OCI-LY1 (cell line): ENCODE results near the gene ACAD8.

Experiments
- EZH2 ChIP-seq: fragments of 200-600 bp; sonication (generic), shearing (Covaris generic); IDR thresholded peaks from 2 replicates; pipeline ENCODE4 v1.8.0; 2017; ENCODE audit warnings: borderline replicate concordance, mixed run types, mild to moderate bottlenecking, antibody characterized with exemption, low read length, moderate library complexity, mixed read lengths
- TF ChIP-seq, protein P1 (sequence below): fragments of 200-600 bp; sonication (generic), shearing (Covaris generic); IDR thresholded peaks from 2 replicates; pipeline ENCODE4 v1.5.1; 2017; ENCODE audit warnings: mild to moderate bottlenecking, antibody characterized with exemption, low read length, moderate library complexity, mixed read lengths

DNA sequence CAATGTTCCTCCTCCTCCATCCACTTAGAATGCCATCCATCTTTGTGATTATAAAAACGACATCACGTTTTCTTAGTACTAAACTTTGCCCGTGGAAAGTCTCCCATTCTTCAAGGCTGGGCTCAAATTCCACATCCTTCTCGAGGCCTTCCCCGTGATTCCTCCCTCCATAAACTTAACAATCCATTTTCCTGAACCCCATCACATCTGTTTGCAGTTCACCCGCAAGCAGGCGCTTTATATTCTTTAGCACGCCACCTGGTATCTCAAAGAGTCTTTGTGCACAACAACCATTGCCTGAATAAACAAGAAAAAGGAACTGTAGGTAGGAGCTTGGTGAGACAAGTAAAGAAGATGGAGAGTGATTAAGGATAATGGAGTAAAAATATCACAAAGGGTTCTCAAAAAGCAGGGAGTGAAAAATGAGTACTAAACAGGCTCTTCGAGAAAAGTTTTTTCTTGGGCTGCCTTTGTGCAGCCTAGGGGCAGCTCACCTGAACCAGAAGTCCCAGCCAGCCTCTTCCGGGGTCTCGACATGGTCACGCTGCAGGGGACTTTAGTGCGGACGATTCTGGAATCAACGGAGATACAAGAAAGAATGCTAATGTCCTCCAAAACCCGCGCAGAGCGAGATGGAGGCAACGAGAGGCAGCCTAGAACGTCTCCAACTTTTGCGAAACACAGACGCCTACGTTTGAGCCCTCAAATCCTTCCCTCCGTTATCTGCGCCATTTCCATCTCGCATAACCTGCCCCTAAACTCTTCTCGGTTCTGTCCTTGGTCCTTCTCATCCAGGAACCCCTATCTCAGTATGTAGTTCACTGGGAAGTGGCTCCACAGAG is 801 bp upstream of the ACAD8 start:
- TF ChIP-seq, protein P1, sequence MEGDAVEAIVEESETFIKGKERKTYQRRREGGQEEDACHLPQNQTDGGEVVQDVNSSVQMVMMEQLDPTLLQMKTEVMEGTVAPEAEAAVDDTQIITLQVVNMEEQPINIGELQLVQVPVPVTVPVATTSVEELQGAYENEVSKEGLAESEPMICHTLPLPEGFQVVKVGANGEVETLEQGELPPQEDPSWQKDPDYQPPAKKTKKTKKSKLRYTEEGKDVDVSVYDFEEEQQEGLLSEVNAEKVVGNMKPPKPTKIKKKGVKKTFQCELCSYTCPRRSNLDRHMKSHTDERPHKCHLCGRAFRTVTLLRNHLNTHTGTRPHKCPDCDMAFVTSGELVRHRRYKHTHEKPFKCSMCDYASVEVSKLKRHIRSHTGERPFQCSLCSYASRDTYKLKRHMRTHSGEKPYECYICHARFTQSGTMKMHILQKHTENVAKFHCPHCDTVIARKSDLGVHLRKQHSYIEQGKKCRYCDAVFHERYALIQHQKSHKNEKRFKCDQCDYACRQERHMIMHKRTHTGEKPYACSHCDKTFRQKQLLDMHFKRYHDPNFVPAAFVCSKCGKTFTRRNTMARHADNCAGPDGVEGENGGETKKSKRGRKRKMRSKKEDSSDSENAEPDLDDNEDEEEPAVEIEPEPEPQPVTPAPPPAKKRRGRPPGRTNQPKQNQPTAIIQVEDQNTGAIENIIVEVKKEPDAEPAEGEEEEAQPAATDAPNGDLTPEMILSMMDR = no peak
- no peak for TF ChIP-seq EZH2
